Cerebellar cortex (tissue), 1 donor: Measurements from ENCODE around the gene DMXL2.
"Not testable (repeated sequence)": the region's sequence is repeated elsewhere in the genome, so short reads cannot be mapped to it uniquely, and the experiment has no call there.

ENCODE experiments used
- DNase-seq: peaks from one replicate; pipeline ENCODE4 v3.0.0-alpha.2; 2015; ENCODE audit warnings: low spot score

DMXL2 gene

GRCh38 chr15:51576286-51576850, 46.2 kb downstream of the DMXL2 start:
- no peak for DNase-seq

DNA sequence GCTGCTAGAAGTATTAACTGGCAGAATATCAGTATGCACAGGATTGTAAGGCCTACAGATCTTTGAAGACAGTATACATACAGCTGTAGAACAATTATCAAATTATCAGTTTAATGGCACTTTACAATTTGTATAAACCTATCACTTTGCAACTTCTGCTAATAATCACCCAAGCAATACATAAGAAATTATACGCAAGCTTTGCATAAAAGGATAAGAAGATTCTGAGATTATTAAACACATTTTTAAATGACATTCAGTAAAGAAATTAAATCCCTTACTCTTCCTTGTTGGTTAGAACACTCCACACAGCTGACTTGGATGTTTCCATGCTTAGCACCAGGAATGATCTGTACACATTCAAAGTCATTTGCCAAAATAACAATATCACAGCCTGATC, 46.8 kb downstream of the DMXL2 start:
- no peak for DNase-seq

DNA sequence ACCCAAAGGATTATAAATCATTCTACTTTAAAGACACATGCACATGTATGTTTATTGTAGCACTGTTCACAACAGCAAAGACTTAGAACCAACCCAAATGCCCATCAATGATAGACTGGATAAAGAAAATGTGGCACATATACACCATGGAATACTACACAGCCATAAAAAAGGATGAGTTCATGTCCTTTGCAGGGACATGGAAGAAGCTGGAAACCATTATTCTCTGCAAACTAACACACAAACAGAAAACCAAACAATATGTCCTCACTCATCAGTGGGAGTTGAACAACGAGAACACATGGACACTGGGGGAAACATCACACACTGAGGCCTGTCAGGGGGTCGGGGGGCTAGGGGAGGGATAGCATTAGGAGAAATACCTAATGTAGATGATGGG, 49.2 kb downstream of the DMXL2 start:
- DNase-seq, result not testable (repeated sequence)

- not testable (repeated sequence) for DNase-seq
Observed at GRCh38 chr15:51568939-51569784, 53.4 kb downstream of the DMXL2 start.

DNA sequence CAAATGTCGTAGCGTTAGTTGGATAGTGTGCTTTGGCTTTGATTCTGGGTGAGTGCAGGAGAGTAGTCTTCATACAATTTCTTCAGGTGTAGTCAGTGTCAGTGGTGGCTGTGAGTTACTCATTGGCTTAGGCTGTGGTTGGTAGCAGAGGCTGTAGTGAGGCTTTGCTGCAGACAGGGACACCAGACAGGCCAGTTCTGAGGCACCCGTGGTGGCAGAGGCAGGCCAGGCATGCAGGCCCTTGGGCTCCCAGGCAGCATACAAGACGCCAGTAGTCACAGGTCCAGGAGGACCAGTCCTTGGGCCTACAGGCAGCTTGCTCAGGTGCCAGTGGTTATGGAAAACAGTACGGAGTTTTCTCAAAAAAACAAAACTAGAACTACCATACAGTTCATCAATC, 61.3 kb downstream of the DMXL2 start:
- DNase-seq, result no peak

GRCh38 chr15:51558876-51559275, 63.7 kb downstream of the DMXL2 start:
- no peak for DNase-seq

GRCh38 chr15:51558411-51558810, 64.2 kb downstream of the DMXL2 start:
- DNase-seq, result no peak

GRCh38 chr15:51550841-51551240, 71.7 kb downstream of the DMXL2 start:
- peak; percentile 74 for DNase-seq

DNA sequence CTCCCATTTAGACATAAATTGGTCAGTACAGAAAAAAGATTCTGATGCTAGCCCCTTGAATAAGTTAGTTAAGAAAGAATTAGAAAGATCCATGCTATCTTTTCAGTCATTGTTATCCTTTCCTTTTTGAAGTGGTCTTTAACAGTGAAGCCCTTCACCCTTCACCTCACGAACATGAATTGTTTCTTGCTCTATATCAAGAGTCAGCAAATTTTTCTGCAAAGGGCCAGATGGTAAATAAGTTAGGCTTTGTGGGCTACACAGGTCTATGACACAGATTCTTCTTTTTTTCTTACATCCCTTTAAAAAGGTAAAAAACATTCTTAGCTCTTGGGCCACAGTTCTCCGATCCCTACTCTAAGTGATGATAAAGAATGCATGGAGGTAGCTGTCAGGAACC, 74.9 kb downstream of the DMXL2 start:
- no peak for DNase-seq

- DNase-seq, result peak; percentile 10
Observed at GRCh38 chr15:51536965-51537574, 85.5 kb downstream of the DMXL2 start.

- no peak for DNase-seq
Observed at GRCh38 chr15:51533672-51534398, 88.7 kb downstream of the DMXL2 start.

DNA sequence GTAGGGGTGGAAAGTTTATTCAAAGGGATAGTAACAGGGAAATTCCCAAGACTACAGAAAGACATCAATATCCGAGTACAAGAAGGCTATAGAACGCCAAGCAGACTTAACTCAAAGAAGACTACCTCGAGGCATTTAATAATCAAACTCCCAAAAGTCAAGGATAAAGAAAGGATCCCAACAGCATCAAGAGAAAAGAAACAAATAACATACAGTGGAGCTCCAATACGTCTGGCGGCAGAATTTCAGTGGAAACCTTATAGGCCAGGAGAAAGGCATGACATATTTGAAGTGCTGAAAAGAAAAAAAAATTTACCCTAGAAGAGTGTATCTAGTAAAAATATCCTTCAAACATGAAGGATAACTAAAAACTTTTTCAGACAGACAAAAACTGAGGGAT, 95.6 kb downstream of the DMXL2 start:
- DNase-seq, result no peak

GRCh38 chr15:51524376-51524775, 98.2 kb downstream of the DMXL2 start:
- no peak for DNase-seq

DNA sequence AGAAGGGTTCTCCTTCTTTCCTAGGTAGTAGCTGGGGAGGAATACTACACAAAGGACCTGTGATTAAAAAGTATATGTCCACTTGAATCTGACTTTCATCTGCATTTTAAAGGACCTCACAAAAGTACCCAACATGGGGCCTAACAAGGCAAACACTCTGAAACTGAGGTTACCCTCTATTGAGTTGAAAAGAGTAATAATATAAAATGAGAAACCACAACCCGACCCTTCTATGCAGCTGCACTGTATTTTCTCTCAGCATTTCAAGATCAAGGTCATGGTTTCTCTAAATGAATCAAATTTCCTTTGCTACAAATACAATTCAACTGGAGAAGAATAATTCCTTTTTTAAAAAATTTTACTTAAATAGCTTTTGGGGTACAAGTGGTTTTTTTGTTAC, 106.3 kb downstream of the DMXL2 start:
- DNase-seq, result no peak

- no peak for DNase-seq
Observed at GRCh38 chr15:51505251-51505650, 117.3 kb downstream of the DMXL2 start.

- no peak for DNase-seq
Observed at GRCh38 chr15:51503003-51503402, 119.6 kb downstream of the DMXL2 start.

- peak; percentile 25 for DNase-seq
Observed at GRCh38 chr15:51499379-51499976, 123.1 kb downstream of the DMXL2 start.

DNA sequence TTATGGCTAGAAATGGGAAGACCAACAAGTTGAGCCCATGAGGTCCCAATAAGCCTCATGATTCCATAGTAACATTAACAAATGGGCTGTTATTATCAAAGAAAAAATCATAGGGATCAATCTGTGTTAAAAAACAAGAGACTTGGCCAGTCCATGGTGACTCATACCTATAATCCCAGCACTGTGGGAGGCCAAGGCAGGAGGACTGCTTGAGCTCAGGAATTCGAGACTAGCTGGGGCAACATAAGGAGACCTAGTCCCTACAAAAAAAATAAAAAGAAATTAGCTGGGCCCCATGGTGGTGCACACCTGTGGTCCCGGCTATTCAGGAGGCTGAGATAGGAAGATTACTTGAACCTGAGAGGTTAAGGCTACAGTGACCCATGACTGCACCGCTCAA, 124.8 kb downstream of the DMXL2 start:
- DNase-seq, result no peak

DNA sequence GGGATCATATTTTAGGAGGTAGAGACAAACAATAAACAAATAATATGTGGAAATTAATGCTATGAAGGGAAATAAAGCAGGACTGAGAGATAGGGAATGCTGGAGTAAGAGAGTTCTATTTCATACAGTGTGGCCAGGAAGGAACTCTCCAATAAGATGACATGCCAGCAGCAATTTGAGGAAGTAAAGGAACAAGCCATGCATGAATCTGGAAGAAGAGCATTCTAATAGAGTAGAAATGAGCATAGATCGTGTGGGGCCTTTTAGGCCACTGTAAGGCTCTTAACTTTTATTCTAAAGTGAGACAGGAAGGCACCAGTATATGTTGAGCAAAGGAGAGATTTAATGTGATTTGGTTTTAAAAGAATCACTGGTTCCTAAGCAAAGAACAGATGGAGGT, 126.3 kb downstream of the DMXL2 start:
- no peak for DNase-seq

DNA sequence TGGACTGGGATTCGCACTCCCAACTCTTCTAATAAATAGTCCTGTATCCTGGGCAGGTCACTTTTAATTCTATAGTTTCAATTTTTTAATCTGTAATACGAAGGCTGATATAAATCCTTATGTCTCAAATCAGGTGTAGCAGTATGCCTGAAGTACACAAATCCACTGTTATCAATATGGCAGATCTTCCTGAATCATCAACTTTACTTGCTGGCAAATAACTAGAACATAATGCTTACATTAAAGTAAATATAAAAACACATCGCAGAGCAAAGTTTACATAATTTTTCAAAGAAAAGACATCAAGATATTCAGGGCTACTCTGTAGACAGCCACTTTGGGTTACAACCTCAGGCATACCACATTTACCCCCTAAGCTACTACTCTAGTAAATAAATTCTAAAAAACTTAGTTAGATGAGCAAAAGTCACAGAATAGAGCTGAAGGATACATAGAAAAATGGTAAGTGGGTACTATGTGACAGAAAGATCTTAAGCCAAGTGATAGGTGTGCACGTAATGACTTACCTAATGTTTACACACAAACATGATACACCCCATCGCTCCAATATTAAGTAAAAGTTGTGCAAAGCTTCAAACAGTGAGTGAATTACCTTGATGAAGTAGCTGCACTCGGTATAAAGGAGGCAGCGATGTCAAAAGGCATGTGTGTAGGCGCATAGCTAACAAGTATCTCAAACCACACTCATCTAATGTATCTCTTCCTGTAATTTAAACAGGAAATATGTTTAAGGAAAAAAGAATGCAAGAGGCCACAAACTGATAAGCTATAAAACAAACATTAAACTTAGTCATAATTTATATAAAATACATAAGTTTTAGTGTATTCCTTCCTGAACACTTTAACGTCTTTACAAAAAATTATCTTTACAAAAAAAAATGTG, 127.9 kb downstream of the DMXL2 start:
- no peak for DNase-seq

- DNase-seq, result no peak
Observed at GRCh38 chr15:51493892-51494291, 128.7 kb downstream of the DMXL2 start.
